Measurements from ENCODE around the gene TCL1B.
"Not testable (repeated sequence)": the region's sequence is repeated elsewhere in the genome, so short reads cannot be mapped to it uniquely, and the experiment has no call there.

The TCL1B gene

GRCh38 chr14:95685978-95686922 lies at the start of gene TCL1B:
Gene TCL1B, plus strand, starts transcription at chr14:95686426. Its CDS starts 42 bp downstream, at chr14:95686468.
- DNase-seq = no peak

DNA sequence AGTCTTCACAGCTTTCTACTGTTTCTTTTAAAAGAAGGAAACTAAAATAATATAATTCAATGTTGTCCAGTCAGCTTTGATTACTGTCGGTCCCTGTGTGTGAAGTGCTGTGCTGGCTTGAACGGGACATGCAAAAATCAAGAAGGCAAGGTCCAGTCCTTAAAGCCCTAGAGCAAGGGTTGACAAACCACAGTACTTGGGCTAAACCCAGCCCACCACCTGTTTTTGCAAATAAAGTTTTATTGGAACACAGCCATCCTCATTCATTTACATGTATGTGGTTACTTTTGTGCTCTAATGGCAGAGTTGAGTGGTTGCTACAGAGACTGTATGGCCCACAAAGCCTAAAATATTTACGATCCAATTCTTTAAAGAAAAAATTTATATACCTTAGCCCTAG lies 41.2 kb upstream of the TCL1B start:
- DNase-seq = no peak

GRCh38 chr14:95645389-95645996 lies 40.7 kb upstream of the TCL1B start:
- no peak for DNase-seq

- DNase-seq = no peak
Measured at GRCh38 chr14:95647926-95648325, 38.3 kb upstream of the TCL1B start.

- DNase-seq = no peak
Measured at GRCh38 chr14:95649230-95649629, 37.0 kb upstream of the TCL1B start.

DNA sequence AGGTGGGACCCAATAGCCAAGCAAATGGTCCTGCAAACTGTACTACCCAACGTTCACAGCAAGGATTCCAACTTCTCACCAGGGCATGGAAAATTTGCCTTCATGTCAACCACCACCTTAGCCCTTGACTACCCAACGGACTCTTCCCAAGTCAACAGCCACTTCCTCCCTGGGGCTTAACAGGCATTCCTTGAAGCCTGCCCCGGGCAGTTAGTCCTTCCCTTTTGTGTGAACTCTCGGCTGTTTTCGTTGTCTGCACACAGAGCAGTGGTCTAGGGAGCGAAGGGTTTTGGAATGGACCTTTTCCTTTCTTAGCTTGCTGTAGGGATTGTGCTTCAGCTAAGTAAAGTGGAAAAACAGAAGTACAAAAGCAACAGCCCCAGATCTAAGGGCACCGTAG lies 35.2 kb upstream of the TCL1B start:
- DNase-seq = no peak

- DNase-seq = no peak
Measured at GRCh38 chr14:95651821-95652583, 34.2 kb upstream of the TCL1B start.

- DNase-seq = no peak
Measured at GRCh38 chr14:95652690-95653089, 33.5 kb upstream of the TCL1B start.

- DNase-seq = no peak
Measured at GRCh38 chr14:95655461-95655860, 30.8 kb upstream of the TCL1B start.

- no peak for DNase-seq
Measured at GRCh38 chr14:95656634-95657033, 29.6 kb upstream of the TCL1B start.

- DNase-seq = no peak
Measured at GRCh38 chr14:95657454-95657853, 28.8 kb upstream of the TCL1B start.

DNA sequence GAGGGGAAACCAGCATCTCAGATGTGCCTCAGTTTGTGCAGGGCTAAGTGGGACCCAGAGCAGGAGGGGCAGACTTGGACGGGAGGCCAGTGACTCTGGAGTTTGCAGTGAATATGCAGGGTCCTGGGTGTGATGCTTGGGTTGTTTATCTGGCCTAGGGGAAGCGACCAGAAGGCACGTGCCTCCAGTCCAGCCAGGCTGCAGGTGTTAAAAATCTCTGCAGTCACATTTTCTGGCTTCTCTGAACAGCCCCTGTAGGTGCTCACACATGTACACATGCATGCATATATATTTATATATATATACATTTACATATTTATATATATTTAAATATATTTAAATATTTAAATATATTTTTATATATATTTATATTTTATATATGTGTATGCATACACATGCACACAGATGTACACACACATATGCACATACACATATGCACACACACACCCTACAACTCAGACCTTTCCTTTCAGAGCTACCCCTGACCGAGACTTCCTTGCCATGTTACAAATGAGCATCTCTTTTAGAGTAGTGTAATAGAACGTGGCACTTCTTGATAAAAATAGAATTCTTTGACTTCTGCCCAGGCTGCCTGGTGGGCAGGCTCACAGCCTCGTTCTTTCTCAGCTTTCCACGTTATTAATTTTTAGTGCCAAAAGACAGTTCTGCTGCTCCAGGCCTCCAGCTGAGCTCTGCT lies 26.8 kb upstream of the TCL1B start:
- no peak for DNase-seq

DNA sequence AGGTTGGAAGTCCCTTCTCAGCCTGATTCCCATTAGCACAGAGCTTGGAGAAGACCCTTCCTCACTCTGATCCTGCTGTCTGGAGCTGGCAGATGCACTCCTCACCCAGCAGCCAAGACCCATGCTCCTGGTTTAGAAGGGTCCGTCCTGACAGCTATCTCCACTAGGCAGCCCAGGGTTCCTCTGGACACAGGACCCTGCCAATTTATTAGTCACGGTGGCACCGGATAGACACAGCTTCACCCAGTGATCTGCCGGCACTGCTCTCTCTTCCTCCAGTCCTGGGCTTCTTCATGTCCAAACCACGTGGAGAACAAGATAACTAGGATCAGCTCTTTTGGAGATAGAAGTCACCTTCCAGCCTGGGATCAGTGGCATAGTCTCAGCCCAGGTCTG lies 26.2 kb upstream of the TCL1B start:
- no peak for DNase-seq

DNA sequence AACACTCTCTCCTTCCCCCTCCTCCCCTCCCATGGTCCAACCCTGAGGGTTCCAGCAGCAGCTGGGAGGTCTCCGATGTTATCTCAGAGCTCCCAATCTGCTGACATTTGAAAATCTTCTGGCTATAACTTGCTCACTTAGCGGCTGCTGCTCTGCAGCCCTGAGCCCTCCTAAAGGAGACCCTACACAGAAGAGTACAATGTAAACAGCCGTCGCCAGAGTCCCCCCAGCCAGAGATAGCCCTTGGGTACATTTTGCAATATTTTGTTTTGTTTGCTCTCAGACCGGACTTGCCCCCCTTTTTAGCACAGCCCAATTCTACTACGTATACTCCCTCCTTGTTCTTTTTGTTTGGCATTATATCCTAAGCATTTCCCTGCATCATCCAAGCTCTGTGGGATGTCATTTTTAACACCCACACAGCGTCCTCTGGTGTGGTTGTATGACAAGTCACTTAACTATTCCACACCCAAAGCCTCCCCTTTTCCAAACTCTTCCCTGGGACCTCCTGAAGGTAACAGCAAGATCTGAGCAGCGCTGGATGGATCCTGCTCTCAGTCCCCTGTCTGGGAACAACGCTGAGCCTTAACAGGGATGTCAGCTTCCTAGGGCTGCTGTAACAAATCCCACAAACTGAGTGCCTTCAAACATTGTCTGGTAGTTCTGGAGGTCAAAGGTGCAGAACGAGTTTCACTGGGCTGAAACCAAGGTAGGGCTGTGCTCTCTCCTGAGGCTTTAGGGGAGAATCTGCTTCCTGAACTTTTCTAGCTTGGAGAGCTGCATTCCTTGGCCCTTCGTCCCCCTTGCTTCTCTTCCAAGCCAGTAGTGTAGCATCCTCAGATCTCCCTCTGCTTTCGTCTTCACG lies 25.3 kb upstream of the TCL1B start:
- no peak for DNase-seq

DNA sequence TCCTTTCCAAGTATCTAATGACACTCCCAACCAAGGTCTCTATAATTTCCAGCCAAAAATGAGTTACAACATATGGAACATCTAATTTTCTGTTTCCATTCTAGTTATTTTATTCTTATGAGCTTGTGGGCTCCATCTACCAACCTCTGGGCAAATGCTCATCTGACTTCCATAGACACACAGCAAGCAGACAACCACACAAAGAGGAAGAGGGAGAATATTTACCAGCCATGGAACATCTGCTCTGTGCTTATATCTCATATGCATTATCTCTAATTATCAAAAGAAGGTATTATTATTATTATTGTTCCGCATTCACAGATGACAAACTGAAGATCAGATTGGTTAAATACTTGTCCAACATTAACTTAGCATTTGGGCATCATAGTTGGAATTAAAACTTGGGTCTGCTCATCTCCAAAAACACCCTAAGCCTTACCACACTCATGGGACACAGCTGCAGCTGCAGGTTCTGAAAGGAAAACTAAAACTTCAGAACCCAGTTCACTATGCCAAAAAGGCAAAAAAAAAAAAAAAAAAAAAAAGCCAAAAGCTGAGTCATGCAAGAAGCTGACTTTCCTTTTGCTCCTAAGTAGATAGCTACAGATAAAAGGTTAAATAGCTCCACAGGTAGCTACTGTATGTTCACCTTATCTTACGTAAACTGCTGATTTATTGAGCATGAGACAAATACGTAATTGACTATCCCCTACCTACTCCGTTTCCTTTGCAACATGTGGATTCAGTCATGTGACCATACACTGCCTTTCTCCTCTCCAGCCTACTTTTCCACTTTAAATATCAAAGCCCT lies 23.6 kb upstream of the TCL1B start:
- DNase-seq = no peak

GRCh38 chr14:95663226-95663797 lies 22.9 kb upstream of the TCL1B start:
- DNase-seq = no peak

DNA sequence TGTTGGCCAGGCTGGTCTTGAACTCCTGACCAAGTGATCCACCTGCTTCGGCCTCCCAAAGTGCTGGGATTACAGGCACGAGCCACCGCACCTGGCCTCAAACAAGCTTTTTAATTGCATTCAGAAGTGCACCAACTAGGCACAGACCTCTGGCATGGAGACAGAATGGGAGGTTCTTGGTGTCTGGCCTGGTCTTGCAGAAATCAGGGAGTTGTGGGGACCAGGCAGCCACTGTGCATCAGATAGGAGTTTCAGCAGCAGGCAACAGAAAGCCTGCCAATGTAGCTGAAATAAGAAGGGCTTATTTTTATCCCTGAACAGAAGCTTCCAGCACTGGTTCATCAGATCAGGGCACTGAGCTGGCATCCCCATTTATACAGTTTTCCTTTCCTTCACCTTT lies 22.2 kb upstream of the TCL1B start:
- no peak for DNase-seq

DNA sequence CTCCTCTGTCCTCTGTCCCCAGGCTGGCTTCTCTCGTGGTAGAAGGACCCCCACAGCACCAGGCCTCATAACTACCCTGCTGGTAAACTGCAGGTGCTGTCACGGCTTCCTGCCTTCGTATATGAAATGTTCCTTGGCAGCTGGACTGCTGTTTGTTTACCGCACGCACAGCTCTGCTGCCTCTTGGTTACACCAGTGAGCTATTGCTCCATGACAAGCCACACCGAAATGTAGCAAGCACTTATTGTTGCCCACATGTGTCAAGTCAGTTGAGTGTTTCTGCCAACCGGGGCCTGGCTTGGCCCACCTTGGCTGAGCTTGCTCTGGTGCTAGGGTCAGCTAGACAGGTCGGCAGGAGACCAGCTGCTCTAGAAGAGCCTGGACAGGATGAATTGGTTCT lies 21.7 kb upstream of the TCL1B start:
- DNase-seq = no peak

GRCh38 chr14:95665530-95665929 lies 20.7 kb upstream of the TCL1B start:
- not testable (repeated sequence) for DNase-seq

GRCh38 chr14:95666450-95666849 lies 19.8 kb upstream of the TCL1B start:
- no peak for DNase-seq

DNA sequence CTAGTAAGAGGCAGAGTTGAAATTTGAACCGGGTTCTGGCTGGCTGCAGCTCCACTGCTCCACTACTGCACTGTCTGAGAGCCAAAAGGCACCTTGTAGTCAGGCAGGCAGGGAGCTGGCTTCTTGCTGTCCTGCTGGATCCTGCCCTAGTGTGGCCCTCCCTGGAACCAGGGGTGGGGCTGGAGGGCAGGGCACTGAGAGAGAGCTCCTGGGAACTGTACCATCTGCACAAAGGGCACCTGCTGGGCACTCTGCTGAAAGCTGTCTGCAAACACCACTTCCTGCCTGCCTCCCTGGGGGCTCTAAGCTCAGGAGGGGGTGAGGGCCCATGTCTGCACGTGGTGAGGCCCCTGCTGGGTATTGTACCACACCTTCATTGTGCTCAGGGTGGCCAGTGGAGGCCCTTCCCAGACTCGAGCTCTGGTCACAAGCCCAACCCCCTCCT lies 19.0 kb upstream of the TCL1B start:
- no peak for DNase-seq

Measured in right forelimb (tissue), 1 donor.